Trophoblast cell (in vitro differentiated cells and primary cell): ENCODE measurements around the gene NFATC1.

Source experiments
- DNase-seq, 2 donors: peaks; one replicate each; pipeline ENCODE4 v3.0.0-alpha.2; 2016
- H2AFZ ChIP-seq: 2 replicates; pipeline ENCODE4 v1.6.1; 2013; ENCODE audit warnings: low read length, moderate library complexity, mild to moderate bottlenecking; ENCODE audit not compliant: insufficient read depth, poor library complexity
- H2AK5ac ChIP-seq: 2 replicates; pipeline ENCODE4 v1.6.1; 2013; ENCODE audit warnings: mild to moderate bottlenecking, low read length
- H2BK120ac ChIP-seq: 2 replicates; pipeline ENCODE4 v1.6.1; 2013; ENCODE audit warnings: low read length, mild to moderate bottlenecking, moderate library complexity; ENCODE audit not compliant: insufficient read depth, poor library complexity
- H2BK12ac ChIP-seq: 2 replicates; pipeline ENCODE4 v1.6.1; 2013; ENCODE audit warnings: mild to moderate bottlenecking, low read length, moderate library complexity
- H2BK5ac ChIP-seq: 2 replicates; pipeline ENCODE4 v1.6.1; 2013; ENCODE audit warnings: low read length, low read depth, moderate library complexity, mild to moderate bottlenecking; ENCODE audit not compliant: poor library complexity
- H3K14ac ChIP-seq: 2 replicates; pipeline ENCODE4 v1.6.1; 2013; ENCODE audit warnings: mild to moderate bottlenecking, low read length
- H3K18ac ChIP-seq: 2 replicates; pipeline ENCODE4 v1.6.1; 2013; ENCODE audit warnings: mild to moderate bottlenecking, low read length
- H3K23ac ChIP-seq: 2 replicates; pipeline ENCODE4 v1.6.1; 2013; ENCODE audit warnings: low read length
- H3K27ac ChIP-seq: 2 replicates; pipeline ENCODE4 v1.5.1; 2013; ENCODE audit warnings: low read depth, mild to moderate bottlenecking, inconsistent platforms, low read length, moderate library complexity
- H3K27me3 ChIP-seq: 2 replicates; pipeline ENCODE4 v1.6.1; 2013; ENCODE audit warnings: inconsistent platforms, mild to moderate bottlenecking, low read length, moderate library complexity; ENCODE audit not compliant: insufficient read depth
- H3K36me3 ChIP-seq, 2 experiments: 1 replicate in 1 of 2; 2 replicates in 1 of 2; pipeline ENCODE4 v1.6.1; 2013; ENCODE audit warnings: low read length in 2 of 2, mild to moderate bottlenecking in 2 of 2, moderate library complexity in 1 of 2; ENCODE audit not compliant: insufficient read depth in 2 of 2, control insufficient read depth in 1 of 2
- H3K4ac ChIP-seq: 2 replicates; pipeline ENCODE4 v1.6.1; 2013; ENCODE audit warnings: low read depth, mild to moderate bottlenecking, low read length, moderate library complexity
- H3K4me1 ChIP-seq, 2 experiments: 1 replicate in 1 of 2; 2 replicates in 1 of 2; pipeline ENCODE4 v1.6.1; 2013; ENCODE audit warnings: low read length in 2 of 2, mild to moderate bottlenecking in 2 of 2, moderate library complexity in 1 of 2; ENCODE audit not compliant: insufficient read depth in 2 of 2, control insufficient read depth in 1 of 2
- H3K4me2 ChIP-seq: 2 replicates; pipeline ENCODE4 v1.6.1; 2013; ENCODE audit warnings: inconsistent platforms, mild to moderate bottlenecking, low read length, moderate library complexity
- H3K4me3 ChIP-seq: 2 replicates; pipeline ENCODE4 v1.5.1; 2013; ENCODE audit warnings: mild to moderate bottlenecking, low read depth, low read length, inconsistent platforms
- H3K79me1 ChIP-seq: one replicate; pipeline ENCODE4 v1.6.1; 2013; ENCODE audit warnings: low read length
- H3K79me2 ChIP-seq: 2 replicates; pipeline ENCODE4 v1.6.1; 2013; ENCODE audit warnings: low read length, mild to moderate bottlenecking; ENCODE audit not compliant: control insufficient read depth, insufficient read depth, poor library complexity
- H3K9ac ChIP-seq: 2 replicates; pipeline ENCODE4 v1.6.1; 2013; ENCODE audit warnings: mild to moderate bottlenecking, low read length
- H3K9me3 ChIP-seq: 2 replicates; pipeline ENCODE4 v1.6.1; 2013; ENCODE audit warnings: low read depth, mild to moderate bottlenecking, control low read depth, inconsistent platforms, low read length; ENCODE audit not compliant: insufficient read depth
- H4K12ac ChIP-seq: 2 replicates; pipeline ENCODE4 v1.6.1; 2013; ENCODE audit warnings: low read depth, mild to moderate bottlenecking, low read length, moderate library complexity
- H4K8ac ChIP-seq: 2 replicates; pipeline ENCODE4 v1.6.1; 2013; ENCODE audit warnings: low read depth, mild to moderate bottlenecking, low read length, moderate library complexity
- H4K91ac ChIP-seq: one replicate; pipeline ENCODE4 v1.6.1; 2013; ENCODE audit warnings: low read depth, mild to moderate bottlenecking, low read length, moderate library complexity
- WGBS: extraction: QIAGEN DNeasy Blood & Tissue Kit; methylation state at CpG from one replicate; pipeline ENCODE4 v1.1.7; 2013; ENCODE audit warnings: missing lambda C conversion rate; ENCODE audit not compliant: insufficient read length, insufficient coverage; ENCODE audit errors: extremely low coverage; 5-methylcytosine and 5-hydroxymethylcytosine counted together

NFATC1 gene

DNA sequence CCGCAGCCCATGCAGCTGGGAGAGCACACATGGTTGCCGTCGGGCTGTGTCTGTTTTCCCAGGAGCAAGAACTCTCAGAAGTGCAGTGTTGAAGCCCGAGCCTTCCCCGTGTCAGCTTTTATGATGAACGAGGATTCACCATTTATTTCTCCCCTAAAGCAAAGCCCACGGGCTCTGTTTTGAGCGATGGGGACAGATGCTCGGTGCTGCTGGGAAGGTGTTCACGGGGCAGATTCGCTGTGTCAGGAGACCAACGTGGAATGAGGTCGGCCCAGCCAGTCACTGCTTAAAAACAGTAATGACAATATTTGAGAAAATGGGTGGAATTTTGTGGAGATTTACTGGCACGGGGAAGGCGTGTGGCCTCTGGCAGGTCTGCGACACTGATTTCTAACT, 43.9 kb downstream of the NFATC1 start:
- Histone ChIP-seq H4K8ac (no peak overlapping the region), H3K79me1 (no peaks in the 10 kb centered on the region), H3K18ac (no peak overlapping the region), H4K91ac (no peak overlapping the region), H3K4me1 (peaks cover 2 to 7% of the 10 kb centered on the region in 2 experiments), H3K9ac (no peak overlapping the region), H3K4ac (no peak overlapping the region), H3K9me3 (peaks cover 2% of the 10 kb centered on the region), H2BK12ac (no peak overlapping the region), H2AK5ac (no peak overlapping the region), H3K4me2 (no peak overlapping the region), H4K12ac (no peak overlapping the region), H3K27me3 (no peaks in the 10 kb centered on the region), H2BK120ac (no peak overlapping the region), H3K79me2 (no peaks in the 10 kb centered on the region), H2AFZ (no peak overlapping the region), H3K14ac (no peak overlapping the region), H3K36me3 (no peaks in the 10 kb centered on the region), H2BK5ac (no peak overlapping the region), H3K23ac (no peak overlapping the region), H3K27ac (no peak overlapping the region), H3K4me3 (no peak overlapping the region)
- no CpG with 5 or more reads among the region's 16 CpGs for WGBS
- DNase-seq: peak in 1 of 2 donors; percentile 49

- Histone ChIP-seq H3K27me3 (no peaks in the 10 kb centered on the region), H3K18ac (no peak overlapping the region), H3K4me2 (no peak overlapping the region), H3K4me1 (peaks cover 6 to 12% of the 10 kb centered on the region in 2 experiments), H3K79me2 (no peaks in the 10 kb centered on the region), H3K23ac (no peak overlapping the region), H3K4ac (no peak overlapping the region), H3K9me3 (peaks cover 2% of the 10 kb centered on the region), H3K14ac (no peak overlapping the region), H3K9ac (no peak overlapping the region), H2BK5ac (no peak overlapping the region), H2BK12ac (no peak overlapping the region), H4K91ac (no peak overlapping the region), H4K12ac (no peak overlapping the region), H3K36me3 (no peaks in the 10 kb centered on the region), H4K8ac (no peak overlapping the region), H2BK120ac (no peak overlapping the region), H3K79me1 (no peaks in the 10 kb centered on the region), H2AFZ (no peak overlapping the region), H3K4me3 (no peak overlapping the region), H3K27ac (no peak overlapping the region), H2AK5ac (no peak overlapping the region)
- no CpG with 5 or more reads among the region's 31 CpGs for WGBS
- no peak for DNase-seq
These were observed 44.8 kb downstream of the NFATC1 start for GRCh38 chr18:79440316-79441110.

- Histone ChIP-seq H3K36me3 (no peaks in the 10 kb centered on the region), H3K4me2 (no peak overlapping the region), H3K4ac (no peak overlapping the region), H3K79me1 (no peaks in the 10 kb centered on the region), H3K4me3 (no peak overlapping the region), H3K23ac (no peak overlapping the region), H3K18ac (no peak overlapping the region), H3K27me3 (no peaks in the 10 kb centered on the region), H3K4me1 (peaks cover 10 to 17% of the 10 kb centered on the region in 2 experiments), H2AK5ac (no peak overlapping the region), H4K8ac (no peak overlapping the region), H4K12ac (no peak overlapping the region), H3K14ac (no peak overlapping the region), H3K79me2 (no peaks in the 10 kb centered on the region), H3K9me3 (peaks cover 2% of the 10 kb centered on the region), H4K91ac (no peak overlapping the region), H2BK12ac (no peak overlapping the region), H2BK120ac (no peak overlapping the region), H3K9ac (no peak overlapping the region), H2BK5ac (no peak overlapping the region), H3K27ac (no peak overlapping the region), H2AFZ (no peak overlapping the region)
- WGBS: no CpG with 5 or more reads among the region's 16 CpGs
- no peak for DNase-seq
These were observed 45.7 kb downstream of the NFATC1 start for GRCh38 chr18:79441420-79441819.

DNA sequence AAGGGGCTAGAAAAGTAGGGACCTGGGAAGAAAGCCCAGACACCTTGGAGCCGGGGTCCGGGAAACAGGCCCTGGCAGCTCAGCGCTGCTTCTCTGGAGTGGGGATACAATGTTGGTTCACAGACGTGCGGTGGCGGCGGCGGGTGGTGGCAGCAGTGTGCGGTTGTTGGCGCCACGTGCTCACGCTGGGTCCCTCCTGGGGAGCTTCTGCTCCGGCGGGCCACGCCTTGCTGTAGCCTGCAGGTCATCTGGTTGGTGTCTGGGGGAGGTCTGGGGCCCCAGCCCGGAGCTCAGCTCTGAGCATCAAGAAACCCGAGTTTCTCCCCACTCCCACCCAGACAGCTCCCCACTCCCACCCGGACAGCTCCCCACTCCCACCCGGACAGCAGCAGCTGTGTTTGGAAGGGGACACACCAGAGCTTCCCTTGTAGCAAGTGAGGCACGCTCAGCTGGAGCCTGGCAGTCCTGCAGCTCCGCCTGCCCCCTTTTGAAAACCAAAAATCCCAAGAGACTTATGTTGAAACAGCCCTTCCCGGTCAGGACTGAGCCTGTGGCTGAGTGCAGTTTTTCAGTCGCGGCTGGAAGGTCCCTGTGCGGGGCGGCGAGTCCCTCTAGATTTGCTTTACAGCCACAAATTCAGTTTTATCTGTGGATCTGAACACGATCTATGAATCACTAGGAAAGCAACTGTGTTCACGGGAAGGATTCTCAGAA, 46.9 kb downstream of the NFATC1 start:
- Histone ChIP-seq H3K4ac (no peak overlapping the region), H3K79me2 (no peaks in the 10 kb centered on the region), H3K18ac (no peak overlapping the region), H3K14ac (no peak overlapping the region), H3K4me1 (peaks cover 12 to 21% of the 10 kb centered on the region in 2 experiments), H3K9me3 (peaks cover 2% of the 10 kb centered on the region), H4K8ac (no peak overlapping the region), H2BK5ac (no peak overlapping the region), H3K4me2 (no peak overlapping the region), H2BK12ac (no peak overlapping the region), H4K91ac (no peak overlapping the region), H3K9ac (no peak overlapping the region), H3K23ac (no peak overlapping the region), H3K27me3 (no peaks in the 10 kb centered on the region), H2AK5ac (no peak overlapping the region), H3K36me3 (no peaks in the 10 kb centered on the region), H2BK120ac (no peak overlapping the region), H3K4me3 (no peak overlapping the region), H2AFZ (no peak overlapping the region), H3K27ac (no peak overlapping the region), H3K79me1 (peaks cover 4% of the 10 kb centered on the region), H4K12ac (no peak overlapping the region)
- WGBS: no CpG with 5 or more reads among the region's 29 CpGs
- no peak for DNase-seq
